IPS-18c (cell line): ENCODE results near the gene NOL4L.

ENCODE experiments used
- H3K4me3 ChIP-seq: 2 replicates; pipeline ENCODE4 v1.7.0; 2013; ENCODE audit warnings: low read depth, mild to moderate bottlenecking, low read length, moderate library complexity; ENCODE audit not compliant: insufficient read depth
- H3K9me3 ChIP-seq: one replicate; pipeline ENCODE4 v1.6.1; 2013; ENCODE audit warnings: mild to moderate bottlenecking, low read length, moderate library complexity; ENCODE audit not compliant: control insufficient read depth, insufficient read depth

NOL4L gene

DNA sequence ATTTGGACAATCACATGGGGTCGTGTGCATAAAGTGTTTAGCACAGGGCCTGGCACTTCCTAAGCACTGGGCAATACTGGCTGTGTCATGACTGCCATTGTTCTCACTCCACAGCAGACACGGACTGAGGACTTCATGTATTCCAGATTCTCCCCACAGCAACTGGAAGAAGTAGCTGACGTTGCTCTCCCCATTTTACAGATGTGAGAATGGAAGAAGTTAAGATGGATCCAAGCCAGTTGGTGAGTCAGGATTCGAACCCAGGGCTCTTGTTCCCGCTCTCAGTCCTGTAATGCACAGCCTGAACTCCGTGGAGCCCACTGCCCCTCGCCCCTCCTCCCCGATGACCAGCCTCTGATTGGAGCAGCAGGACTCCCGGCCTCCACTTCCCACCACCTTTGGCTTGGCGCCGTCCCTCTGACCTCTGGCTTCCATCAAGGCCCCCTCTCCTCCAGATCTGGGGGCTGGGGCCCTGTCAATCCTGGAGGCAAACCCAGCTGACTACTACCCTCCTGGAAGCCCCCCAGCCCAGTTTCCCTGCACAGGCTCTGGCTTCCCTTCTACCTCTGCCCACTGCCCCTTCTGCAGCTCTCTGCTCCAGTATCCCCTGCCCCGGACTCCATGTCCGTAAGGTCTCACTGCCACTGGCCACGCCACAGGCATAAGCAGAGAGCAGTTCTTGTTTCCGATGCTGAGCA, 12.7 kb downstream of the NOL4L start:
- H3K9me3 ChIP-seq: no peaks in the 10 kb centered on the region
- H3K4me3 ChIP-seq: no peak overlapping the region

DNA sequence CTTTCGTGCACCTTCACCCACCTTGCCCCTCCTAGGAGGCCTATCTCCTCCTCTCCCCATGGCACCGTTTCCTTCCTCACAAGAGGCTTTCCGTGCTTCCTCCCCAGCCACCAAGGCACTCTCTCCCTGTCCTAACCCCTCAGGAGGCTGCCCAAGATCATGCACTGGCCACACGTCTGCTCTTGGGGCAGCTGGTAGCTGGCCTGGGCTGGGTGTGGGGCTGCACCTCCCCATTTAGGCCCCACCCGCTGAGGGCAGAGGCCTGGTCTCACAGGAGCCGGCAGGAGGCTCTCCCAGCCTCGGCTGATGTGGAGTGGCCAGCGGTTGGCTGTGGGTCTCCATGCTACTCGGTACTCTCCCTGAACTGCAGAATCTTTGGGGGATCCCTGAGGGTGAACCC, 13.6 kb downstream of the NOL4L start:
- Histone ChIP-seq H3K9me3 (no peaks in the 10 kb centered on the region), H3K4me3 (no peak overlapping the region)

DNA sequence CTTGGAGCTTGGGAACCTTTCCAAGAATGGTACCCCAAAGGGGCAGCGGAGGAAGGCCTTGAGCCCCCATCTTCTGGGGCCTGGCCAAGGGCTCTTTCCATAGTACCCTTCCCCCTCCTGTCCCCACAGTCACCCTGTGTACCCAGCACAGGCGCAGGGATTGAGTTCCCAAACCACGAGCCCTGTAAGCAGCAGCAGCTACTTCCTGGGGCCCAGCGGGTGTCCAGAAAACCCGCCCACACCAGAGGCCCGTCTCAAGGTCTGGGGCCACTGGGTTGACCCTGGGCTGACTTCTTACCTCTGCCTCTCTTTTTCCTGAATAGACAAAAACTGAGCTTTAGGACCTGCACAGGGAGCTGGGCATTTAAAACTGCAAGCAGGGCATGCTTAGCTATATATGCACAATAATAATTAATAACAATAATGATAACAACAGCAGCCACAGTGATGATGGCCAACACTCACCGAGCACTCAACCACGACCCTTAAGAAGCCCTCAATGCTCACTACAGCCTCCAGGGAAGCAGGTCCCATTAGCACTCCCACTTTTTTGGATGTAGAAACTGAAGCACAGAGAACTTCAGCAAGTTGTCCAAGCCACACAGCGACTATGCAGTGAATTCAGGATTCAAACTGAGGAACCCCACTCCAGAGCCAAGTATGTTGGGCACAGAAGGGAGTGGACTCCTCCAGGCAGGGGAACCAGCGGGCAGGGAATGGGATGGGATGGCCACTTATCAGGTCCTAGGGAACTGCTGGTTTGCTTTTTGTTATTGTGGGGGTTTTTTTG, 14.5 kb downstream of the NOL4L start:
- Histone ChIP-seq H3K9me3 (no peaks in the 10 kb centered on the region), H3K4me3 (no peak overlapping the region)

DNA sequence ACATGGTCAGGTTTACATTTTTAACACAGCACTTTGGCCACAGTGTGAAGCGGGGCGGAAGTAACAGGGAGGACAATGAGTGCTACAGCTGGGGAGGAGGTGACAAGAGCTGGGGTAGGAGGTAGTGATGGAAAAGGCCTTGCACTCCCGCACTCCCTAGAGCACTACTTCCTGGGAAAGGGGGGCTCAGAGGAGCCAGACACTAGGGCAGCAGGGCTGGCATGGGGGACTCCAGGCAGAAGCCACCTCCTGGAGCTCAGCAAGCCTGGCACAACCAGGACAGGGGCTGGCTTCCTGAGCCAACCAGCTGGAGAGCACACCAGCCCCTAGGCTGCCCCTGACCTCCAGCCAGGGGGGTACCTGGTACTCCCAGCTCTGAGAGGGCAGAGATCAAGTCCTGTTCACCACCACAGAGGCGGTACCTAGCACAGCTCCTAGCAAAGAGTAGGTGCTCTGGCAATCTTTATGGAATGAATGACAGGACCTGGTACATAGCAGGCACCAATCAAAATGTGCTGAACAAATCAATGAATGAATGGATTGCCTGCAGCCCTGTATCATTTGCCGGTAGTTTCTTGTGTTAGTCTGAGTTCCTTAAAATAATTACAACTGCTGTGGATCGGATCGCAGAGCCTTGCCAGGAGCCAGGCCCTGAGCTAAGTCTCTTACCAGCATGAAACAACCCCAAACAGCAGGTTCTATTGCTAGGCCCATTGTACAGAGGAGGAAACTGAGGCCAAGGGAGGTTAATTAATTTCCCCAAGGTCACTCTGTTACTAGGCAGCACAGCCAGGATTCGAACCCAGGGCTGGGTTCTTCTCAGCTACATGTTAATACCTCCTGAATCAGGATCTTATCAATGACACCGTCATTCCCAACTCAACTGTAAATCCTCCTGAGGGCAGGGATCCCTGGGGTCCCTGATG, 15.5 kb downstream of the NOL4L start:
- H3K4me3 ChIP-seq: no peak overlapping the region
- H3K9me3 ChIP-seq: no peaks in the 10 kb centered on the region

DNA sequence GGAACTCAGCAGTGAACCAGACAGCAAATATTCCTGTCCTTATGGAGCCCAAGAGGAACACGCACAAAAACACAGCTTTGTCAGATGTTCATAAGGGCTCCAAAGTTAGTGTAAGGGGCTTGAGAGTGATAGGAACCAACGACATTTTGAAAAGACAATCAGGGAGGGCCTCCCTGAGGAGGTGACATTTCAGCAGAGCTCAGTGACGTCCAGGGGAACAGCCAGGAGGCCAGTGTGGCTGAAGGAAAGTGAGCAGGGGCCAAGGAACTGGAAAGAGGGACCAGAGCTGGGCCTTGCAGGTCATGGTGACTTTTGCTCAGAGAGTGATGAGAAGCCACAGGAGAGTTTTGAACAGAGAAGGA, 16.1 kb downstream of the NOL4L start:
- Histone ChIP-seq H3K4me3 (no peak overlapping the region), H3K9me3 (no peaks in the 10 kb centered on the region)

DNA sequence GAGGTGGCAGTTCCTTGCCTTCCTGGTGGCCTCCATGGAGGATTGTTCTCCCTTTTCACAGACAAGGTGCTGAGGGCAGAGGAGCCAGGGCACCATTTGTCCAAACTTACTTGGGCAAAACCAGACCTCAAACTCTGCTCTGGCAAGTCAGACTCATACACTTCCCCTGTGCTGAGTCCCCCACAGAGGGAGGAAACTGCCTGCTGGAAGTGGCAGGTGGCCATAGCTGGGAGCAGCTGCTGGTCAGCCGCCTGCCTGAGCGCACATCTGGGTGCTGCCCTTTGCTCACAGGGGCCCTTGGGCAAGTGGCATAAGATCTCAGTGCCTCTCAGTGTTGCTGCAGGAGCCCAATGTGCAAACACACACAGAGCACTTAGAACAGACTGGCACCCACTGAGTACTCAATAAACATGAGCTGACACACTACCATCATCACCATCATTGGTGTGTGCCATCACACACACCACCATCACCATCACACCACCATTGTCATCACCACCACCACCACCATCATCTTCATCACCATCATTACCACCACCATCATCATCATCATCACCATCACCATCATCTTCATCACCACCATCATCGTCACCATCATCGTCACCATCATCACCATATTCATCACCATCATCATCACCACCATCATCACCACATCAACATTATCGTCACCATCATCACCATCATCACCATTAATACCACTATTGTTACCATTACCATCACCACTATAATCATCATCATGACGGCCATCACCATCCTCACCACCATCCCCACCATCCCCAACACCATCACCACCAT, 17.6 kb downstream of the NOL4L start:
- no peaks in the 10 kb centered on the region for H3K9me3 ChIP-seq
- no peak overlapping the region for H3K4me3 ChIP-seq

DNA sequence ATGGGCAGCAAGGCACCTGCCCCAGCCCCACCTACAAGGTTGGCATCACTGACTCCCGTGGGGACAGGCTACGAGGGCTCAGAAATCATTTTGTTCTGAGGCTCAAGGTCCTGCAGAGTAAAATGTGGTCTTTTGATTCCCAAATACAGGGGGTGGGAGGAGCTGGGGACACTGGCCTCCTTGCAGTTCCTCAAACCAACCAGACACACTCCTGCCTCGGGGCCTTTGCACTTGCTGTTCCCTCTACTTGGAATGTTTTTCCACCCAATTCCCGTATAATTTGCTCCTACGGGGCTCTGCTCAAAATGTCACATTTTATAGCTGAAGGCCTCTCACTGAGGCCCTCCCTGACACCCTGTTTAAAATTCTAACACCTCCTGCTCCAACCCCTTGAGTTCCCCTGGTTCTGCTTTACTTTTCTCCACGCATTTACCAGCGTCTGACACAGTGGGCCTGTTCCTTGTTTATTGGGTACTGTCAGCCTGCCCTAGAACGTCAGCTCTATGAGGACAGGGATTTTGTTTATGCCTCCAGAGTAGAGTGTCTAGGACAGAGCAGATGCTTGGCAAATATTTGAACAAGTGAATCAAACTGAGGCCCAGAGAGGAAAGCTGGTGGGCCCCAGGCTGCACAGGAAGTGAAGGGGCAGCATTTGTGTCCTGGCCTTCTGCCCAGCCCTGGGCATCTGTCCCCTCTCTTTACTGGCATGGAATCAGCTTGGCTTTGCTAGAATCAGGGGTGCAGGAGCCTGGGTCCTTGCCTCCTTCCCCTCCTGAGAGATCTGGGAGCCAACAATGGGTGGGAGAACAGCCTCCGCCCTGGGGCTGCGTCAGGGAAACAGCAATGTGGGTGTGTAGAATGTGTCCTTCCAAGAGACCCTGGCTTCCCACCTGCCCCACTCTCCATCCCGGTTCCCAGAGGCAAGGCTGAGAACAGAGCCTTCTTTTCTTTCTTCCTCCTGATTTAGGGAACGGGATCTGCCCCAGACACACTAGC, 18.5 kb downstream of the NOL4L start:
- Histone ChIP-seq H3K4me3 (no peak overlapping the region), H3K9me3 (no peaks in the 10 kb centered on the region)

DNA sequence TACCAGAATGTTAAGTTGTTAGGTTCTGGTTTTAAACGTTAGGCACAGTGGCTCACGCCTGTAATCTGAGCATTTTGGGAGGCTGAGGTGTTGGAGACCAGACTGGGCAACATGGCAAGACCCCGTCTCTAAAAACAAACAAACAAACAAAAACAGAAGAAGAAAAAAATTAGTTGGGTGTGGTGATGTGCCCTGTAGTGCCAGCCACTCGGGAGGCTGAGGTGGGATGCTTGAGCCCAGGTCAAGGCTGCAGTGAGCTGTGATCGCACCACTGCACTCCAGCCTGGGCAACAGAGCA, 19.4 kb downstream of the NOL4L start:
- Histone ChIP-seq H3K4me3 (no peak overlapping the region), H3K9me3 (no peaks in the 10 kb centered on the region)

DNA sequence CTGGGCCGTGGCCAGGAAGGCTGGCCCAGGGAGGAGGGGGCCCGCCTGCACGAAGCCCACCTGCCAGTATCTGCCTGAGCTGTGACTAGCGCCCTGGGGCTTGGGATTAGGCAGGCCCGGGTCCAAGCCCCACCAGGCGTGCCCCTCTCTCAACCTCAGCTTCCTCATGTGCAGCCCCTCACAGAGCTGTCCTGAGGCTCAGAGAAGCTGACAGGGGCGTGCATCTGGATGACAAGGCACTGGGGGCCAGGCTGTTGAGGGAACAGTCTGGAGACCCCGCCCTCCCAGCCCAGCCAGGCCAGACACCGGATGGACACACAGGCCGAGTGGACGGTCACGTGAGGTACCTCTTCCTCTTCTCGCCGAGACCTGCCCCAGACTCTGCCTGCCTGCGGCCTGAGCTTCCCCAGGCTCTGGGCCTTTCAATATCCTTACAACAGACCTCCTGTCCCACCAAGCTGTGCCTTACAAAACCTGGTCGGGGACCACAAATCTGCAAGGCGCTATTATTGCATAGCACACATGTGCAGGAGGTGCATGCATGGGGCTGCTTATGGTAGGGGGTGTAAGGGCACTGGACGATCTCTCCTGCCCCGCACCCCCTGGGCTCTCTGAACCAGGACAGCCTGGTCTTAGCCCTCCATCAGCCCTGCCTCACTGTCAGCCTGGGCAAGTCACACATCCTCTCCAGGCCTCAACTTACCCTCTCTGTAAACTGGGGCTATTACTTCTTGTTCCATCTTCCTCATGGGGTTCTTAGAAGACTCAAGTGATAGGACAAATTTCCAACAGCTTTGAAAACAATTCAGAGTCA, 20.0 kb downstream of the NOL4L start:
- Histone ChIP-seq H3K9me3 (no peaks in the 10 kb centered on the region), H3K4me3 (no peak overlapping the region)

DNA sequence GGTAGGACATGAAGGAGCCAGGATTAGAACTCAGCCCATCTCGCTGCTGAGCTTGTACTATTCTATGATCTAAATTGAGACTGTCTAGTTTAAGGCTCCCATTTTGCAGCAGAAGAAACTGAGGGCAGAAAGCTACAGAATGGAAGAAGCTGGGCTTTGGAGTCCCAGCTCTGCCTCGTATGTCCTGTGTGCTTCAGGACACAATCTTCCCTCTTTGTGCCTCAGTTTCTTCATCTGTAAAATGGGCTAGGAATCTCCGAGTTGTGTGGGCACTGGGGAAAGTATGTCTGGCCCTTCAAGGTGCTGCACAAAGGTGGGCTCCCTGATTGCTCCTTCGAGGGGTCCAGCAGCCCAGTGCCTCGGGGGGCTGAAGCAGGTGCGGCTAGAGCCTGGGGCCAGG, 20.7 kb downstream of the NOL4L start:
- H3K9me3 ChIP-seq: no peaks in the 10 kb centered on the region
- no peak overlapping the region for H3K4me3 ChIP-seq

DNA sequence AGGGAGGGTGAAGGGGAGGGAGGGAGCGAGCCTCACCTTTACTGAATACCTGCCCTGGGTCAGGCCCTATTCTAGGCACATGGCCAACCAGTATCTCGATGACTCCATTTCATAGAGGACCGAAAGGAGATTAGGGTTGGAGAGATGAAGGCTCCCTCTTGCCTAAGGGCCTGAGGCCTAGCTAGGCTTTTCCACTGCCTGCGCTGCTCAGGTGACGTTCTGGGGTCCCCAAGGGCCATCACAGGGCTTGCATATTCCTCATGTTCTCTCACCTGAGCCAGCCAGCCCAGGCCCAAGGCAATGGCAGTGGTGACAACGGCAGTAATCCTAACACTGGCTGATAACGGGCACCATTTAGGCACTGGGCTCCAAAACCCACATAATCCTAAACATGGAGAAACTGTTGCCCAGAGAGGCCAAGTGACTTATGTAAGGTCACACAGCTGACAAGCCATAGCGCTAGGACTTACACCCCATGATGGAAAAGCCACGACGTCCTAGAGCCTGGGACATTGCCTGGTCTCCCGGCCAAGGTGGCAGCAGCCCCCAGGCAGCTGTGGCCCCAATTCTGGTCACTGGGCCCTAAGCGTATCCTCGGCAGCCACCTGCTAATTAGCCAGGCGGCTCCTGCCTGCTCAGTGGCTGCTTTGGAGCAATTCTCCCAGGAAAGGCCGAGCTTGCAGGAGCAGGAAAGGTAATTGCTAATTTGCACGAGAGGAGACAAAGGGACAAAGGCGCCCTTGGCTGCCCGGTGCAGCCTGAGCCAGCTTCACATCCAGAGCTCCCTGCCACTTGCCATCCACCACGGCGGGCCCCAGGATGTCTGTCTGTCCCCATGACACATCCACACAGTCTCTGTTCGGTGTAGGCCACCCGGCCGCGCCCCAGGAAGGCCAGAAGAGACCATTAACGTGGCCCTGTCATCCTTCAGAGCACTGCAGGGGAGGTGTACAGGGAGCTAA, 21.5 kb downstream of the NOL4L start:
- H3K9me3 ChIP-seq: no peaks in the 10 kb centered on the region
- no peak overlapping the region for H3K4me3 ChIP-seq

DNA sequence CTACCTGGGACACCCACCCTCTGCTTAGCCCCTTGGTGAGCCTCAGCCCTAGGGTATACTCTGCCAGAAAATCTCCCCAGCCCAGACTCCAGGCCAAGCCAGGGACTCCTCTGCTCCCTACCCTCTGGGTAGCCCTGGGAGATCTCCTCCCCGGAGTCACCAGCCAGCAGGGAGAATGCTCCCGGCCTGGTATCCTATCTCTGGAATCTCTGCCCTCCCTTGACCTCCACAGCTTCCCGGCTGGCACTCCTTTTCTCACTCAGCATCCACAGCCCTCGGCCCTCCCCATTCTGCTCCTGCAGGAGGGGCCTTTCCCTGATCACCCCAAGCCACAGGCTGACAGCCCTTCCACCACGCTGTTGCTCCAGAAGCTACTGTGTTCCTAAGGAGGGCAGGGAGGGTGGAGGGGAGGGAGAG, 22.6 kb downstream of the NOL4L start:
- H3K9me3 ChIP-seq: no peaks in the 10 kb centered on the region
- H3K4me3 ChIP-seq: no peak overlapping the region

DNA sequence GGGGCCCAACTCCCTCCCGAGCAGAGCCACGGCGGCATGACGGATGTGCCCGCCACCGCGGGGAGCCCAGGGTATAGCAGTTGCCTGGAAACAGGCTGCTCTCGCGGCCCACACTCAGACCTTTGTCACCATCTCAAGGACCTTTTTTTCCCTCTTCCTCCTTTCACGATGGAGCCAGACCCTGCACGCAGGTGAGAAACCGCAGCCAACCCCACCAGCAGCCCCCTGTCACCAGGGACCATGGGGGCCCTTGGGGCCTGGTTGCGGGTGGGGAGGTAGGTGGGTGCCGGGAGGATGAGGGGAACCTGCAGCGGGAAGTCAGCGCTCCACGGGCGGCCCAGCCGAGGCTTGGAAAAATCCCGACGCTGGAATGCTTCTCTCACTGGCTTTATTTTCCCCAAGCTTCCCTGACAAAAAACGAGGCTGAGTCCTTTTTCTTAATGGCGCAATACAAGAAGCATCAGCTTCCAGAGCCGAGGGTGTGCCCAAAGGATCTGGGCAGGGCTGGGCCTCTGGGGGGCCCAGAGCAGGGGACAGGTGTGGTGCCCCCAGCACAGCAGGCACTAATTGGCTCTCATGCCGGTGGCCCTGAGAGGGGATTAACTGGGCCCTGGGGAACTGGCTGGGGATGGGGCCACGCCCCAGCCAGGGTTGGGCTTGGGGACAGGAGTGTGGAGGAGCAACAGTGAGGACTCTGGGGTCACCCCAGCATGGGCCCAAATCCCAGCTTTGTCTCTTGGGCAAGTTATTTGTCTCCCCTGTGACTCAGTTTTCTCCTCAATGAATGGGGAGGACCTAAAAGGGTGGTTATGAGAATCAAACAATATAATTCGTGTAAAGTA, 23.9 kb downstream of the NOL4L start:
- no peaks in the 10 kb centered on the region for H3K9me3 ChIP-seq
- no peak overlapping the region for H3K4me3 ChIP-seq

DNA sequence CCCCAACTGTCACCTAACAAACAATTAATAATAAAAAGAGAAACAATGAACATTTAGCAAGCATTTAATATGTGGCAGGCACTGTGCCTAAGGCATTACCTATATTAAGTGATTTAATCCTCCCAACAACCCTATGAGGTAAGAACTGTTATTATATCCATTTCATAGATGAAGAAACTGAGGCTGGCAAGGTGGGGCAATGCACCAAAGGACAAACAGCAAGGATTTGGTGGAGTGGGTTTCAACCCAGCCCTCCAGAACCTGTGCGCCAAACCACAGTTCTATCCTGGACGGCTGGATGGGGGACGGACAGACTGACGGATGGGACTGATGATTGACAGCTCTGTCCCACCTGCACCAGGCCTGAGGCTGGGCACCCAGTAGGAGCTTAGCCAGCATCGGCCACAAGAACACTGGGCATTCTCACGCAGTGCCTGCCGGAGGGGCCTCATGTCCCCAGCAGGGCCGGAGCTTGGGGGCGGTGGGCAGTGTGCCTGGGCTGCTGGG, 24.6 kb downstream of the NOL4L start:
- H3K4me3 ChIP-seq: no peak overlapping the region

More for the DNA sequence above, 24.6 kb downstream of the NOL4L start:
- no peaks in the 10 kb centered on the region for H3K9me3 ChIP-seq
